Stomach (tissue), 9 donors: Measurements from ENCODE around the gene PRKN. TPM values are rescaled to one million over a fixed set of nuclear protein-coding genes. Genes with fewer than 3 reads are reported as not detected.

Source experiments
- DNase-seq, 2 donors: peaks; one replicate each; pipeline versions ENCODE4 v3.0.0 to v3.0.0-alpha.2; 2013 to 2019
- H3K27ac ChIP-seq, 5 donors: fragments of 200-600 bp in 4 of 5; sonication (generic) in 4 of 5; one replicate each; pipeline ENCODE4 v1.5.1; 2013 to 2019; ENCODE audit warnings: mild to moderate bottlenecking in 1 of 5, moderate library complexity in 1 of 5
- H3K27me3 ChIP-seq, 3 donors: fragments of 200-600 bp; sonication (generic); one replicate each; pipeline ENCODE4 v1.5.1; 2017 to 2019; ENCODE audit warnings: mixed run types in 1 of 3
- H3K36me3 ChIP-seq, 4 donors: fragments of 200-600 bp; sonication (generic); 1 replicate in 3 of 4; 2 replicates in 1 of 4; pipeline ENCODE4 v1.5.1; 2016 to 2019
- H3K4me1 ChIP-seq, 4 donors: fragments of 200-600 bp; sonication (generic); one replicate each; pipeline ENCODE4 v1.5.1; 2016 to 2019
- H3K4me3 ChIP-seq, 4 donors: fragments of 200-600 bp; sonication (generic) in 3 of 4; one replicate each; pipeline ENCODE4 v1.5.1; 2016 to 2019; ENCODE audit warnings: mild to moderate bottlenecking in 1 of 4
- H3K9me3 ChIP-seq, 4 donors: fragments of 200-600 bp; sonication (generic); one replicate each; pipeline ENCODE4 v1.5.1; 2016 to 2019
- CTCF ChIP-seq, 7 experiments: fragments of 450-650 bp in 4 of 7; fragments of 200-600 bp in 3 of 7; sonication (generic) in 3 of 7; IDR thresholded peaks; one replicate each; pipeline ENCODE4 v1.5.1; 2016 to 2019; ENCODE audit warnings: antibody characterized with exemption in 7 of 7, control low read depth in 2 of 7, mild to moderate bottlenecking in 1 of 7
- EP300 ChIP-seq: sonication (generic); formaldehyde crosslinking; IDR thresholded peaks from one replicate; pipeline ENCODE4 v1.6.1; 2017; ENCODE audit warnings: antibody characterized with exemption
- POLR2A ChIP-seq, 4 donors: fragments of 450-650 bp; IDR thresholded peaks; one replicate each; pipeline ENCODE4 v1.6.1; 2016; ENCODE audit warnings: antibody characterized with exemption in 4 of 4, control low read depth in 2 of 4, mild to moderate bottlenecking in 1 of 4, moderate library complexity in 1 of 4
- POLR2AphosphoS5 ChIP-seq, 3 donors: sonication (generic); formaldehyde crosslinking; IDR thresholded peaks; one replicate each; pipeline ENCODE4 v1.6.1; 2016; ENCODE audit warnings: antibody characterized with exemption in 3 of 3
- WGBS, 5 donors: extraction: QIAGEN DNeasy Blood & Tissue Kit in 3 of 5; methylation state at CpG; one replicate each; pipeline versions ENCODE4 v1.1.5 to v1.1.7; 2013 to 2018; 5-methylcytosine and 5-hydroxymethylcytosine counted together
- intact Hi-C: fragments of 100-400 bp; cut with DNase I; formaldehyde crosslinking; loops from one replicate; pipeline ENCODE4 v1.15.1; 2023; ENCODE audit warnings: low total_unique reads
- polyA plus RNA-seq, 3 donors: library from polyadenylated mRNA; stranded (reverse); fragments of 200-250 nt; gene quantifications; one replicate each; pipeline ENCODE4 v1.2.3, GENCODE V29; 2013
- total RNA-seq, 5 donors: library from RNA; depleted of rRNA; stranded (reverse); fragments of >200 nt; gene quantifications; one replicate each; pipeline versions ENCODE4 v1.1.0 to v1.2.3, GENCODE V29; 2014 to 2016
- donor health status: healthy with polysubstance abuse.
- donor health status: Bipolar disorder and iron deficiency.
- donor health status: healthy.

PRKN gene
- total and polyA plus RNA-seq, 8 donors, result 0.68 to 19.8 (median 9.5) TPM

DNA sequence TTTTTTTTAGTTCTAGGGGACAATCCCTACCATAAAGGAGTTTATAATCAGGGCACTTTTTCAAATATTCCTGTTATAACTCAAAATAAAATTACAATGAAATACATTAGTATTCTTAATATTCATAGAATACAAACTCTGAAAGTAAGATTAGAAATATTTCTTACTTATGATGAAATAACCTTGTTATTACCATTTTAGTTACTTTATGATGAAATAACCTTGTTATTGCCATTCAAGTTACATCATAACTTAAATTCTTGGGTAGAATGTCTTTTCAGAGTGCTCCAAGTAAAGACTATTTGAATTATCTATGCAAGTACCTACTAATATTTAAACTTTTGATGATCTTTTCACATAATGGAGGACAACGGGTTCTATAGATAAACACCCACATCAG is 43.4 kb upstream of the PRKN start:
- TF ChIP-seq CTCF (IDR thresholded peaks at IDR 0.05) (no peak), POLR2A (IDR thresholded peaks at IDR 0.05) (no peak), EP300 (no peak), POLR2AphosphoS5 (IDR thresholded peaks at IDR 0.05) (no peak)
- intact Hi-C loops, result no loop called here
- no peak for DNase-seq
- Histone ChIP-seq H3K27ac (no peak overlapping the region), H3K4me3 (no peak overlapping the region), H3K36me3 (no peaks in the 10 kb centered on the region), H3K4me1 (no peaks in the 10 kb centered on the region), H3K9me3 (no peaks in the 10 kb centered on the region), H3K27me3 (no peaks in the 10 kb centered on the region)
- 82 to 95% (median 91%) methylated on average over 1 of the region's 1 CpG for WGBS, 5 donors

DNA sequence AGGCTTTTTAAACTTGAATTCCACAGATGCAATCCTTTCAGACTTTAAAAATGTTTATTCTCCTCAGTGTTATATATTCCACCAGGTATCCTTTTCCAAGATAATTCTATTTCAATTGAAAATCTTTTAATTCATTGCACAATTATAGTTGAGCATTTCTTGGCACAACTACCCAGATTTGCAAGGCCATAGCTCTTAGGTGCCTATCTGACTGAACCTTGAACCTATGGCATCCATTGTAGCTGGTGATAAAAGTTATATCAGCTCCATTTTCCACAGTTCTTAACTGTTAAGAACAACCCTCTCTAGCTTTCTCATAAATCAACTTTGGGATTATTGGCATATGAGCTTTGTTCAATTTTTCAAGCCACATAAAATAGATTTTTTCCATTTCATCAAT is 42.6 kb upstream of the PRKN start:
- TF ChIP-seq CTCF (IDR thresholded peaks at IDR 0.05) (no peak), POLR2A (IDR thresholded peaks at IDR 0.05) (no peak), POLR2AphosphoS5 (IDR thresholded peaks at IDR 0.05) (no peak), EP300 (no peak)
- no peaks in the 10 kb centered on the region for H3K4me1 ChIP-seq
- intact Hi-C loops, result no loop called here
- H3K27me3 ChIP-seq, result no peaks in the 10 kb centered on the region
- H3K36me3 ChIP-seq, result no peaks in the 10 kb centered on the region
- no peak overlapping the region for H3K4me3 ChIP-seq
- no peaks in the 10 kb centered on the region for H3K9me3 ChIP-seq
- H3K27ac ChIP-seq, result no peak overlapping the region
- DNase-seq, result no peak

DNA sequence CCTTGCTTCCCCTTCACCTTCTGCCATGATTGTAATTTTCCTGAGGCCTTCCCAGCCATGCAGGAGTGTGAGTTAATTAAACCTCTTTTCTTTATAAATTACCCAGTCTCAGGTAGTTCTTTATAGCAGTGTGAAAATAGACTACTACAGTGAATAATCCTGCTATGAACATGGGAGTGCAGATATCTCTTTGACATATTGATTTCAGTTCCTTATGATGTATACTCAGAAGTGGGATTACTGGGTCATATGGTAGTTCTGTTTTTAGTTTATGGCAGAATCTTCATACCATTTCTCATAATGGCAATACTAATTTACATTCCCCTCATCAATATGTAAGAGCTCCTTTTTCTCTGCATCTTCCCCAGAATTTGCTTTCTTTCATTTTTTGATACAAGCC is 26.2 kb upstream of the PRKN start:
- no peaks in the 10 kb centered on the region for H3K4me1 ChIP-seq
- H3K27me3 ChIP-seq, result no peaks in the 10 kb centered on the region
- H3K4me3 ChIP-seq, result no peak overlapping the region
- intact Hi-C loops, result no loop called here
- H3K27ac ChIP-seq, result no peak overlapping the region
- H3K9me3 ChIP-seq, result peaks cover 0 to 6% (median 0%) of the 10 kb centered on the region in 4 donors
- TF ChIP-seq EP300, result no peak
- TF ChIP-seq CTCF (IDR thresholded peaks at IDR 0.05), result no peak
- no peak for TF ChIP-seq POLR2AphosphoS5 (IDR thresholded peaks at IDR 0.05)
- no peaks in the 10 kb centered on the region for H3K36me3 ChIP-seq
- no peak for DNase-seq

DNA sequence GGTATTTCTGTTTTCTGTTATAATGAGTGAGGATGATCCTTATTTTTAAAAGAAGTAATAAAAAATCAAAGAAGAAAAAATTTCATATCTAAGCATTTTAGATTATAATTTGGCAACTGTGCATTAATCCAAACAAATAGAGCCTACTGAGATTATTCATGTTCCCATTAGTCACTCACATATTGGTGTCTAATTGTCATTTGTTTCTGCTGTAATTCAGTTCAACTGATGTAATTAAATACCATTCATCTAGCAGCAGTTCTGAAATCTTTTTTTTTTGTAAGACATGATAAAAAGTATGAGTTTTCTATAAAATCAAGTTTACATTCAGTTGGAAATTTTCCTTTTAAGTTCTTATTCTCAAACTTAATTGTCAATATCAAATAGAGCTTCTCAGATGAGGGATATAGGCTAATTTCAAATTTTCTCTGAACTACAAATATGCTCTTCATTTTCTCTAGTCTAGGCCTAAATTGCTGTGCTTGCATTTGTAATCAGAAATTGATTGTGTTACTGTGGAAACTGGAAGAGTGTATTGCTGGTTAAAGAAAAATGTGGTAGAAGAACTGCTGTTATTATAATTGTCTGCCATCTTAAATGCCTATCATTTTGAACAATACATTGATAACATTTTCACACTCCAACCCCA is 23.8 kb upstream of the PRKN start:
- Histone ChIP-seq H3K9me3 (peaks cover 0 to under 1% (median 0%) of the 10 kb centered on the region in 4 donors), H3K4me3 (no peak overlapping the region), H3K4me1 (no peaks in the 10 kb centered on the region), H3K27ac (no peak overlapping the region), H3K27me3 (no peaks in the 10 kb centered on the region), H3K36me3 (no peaks in the 10 kb centered on the region)
- no peak for TF ChIP-seq POLR2AphosphoS5 (IDR thresholded peaks at IDR 0.05)
- no peak for TF ChIP-seq CTCF (IDR thresholded peaks at IDR 0.05)
- no peak for TF ChIP-seq EP300
- TF ChIP-seq POLR2A (IDR thresholded peaks at IDR 0.05), result no peak
- intact Hi-C loops, result no loop called here
- no peak for DNase-seq
